Stimulated activated CD8-positive, alpha-beta memory T cell treated with anti-CD3 and anti-CD28 coated beads, Interleukin-4, amount 100 ng/mL, for 24 hours (primary cell): ENCODE results near the gene BCL6B.
"Not testable (repeated sequence)": the region's sequence is repeated elsewhere in the genome, so short reads cannot be mapped to it uniquely, and the experiment has no call there.

ENCODE experiments used
- DNase-seq: peaks from one replicate; pipeline ENCODE4 v3.0.0-alpha.2; 2020; ENCODE audit warnings: low read depth

Gene BCL6B

GRCh38 chr17:7022781-7023571, at the start of gene BCL6B:
Gene BCL6B (plus strand): TSS chr17:7023050. CDS start chr17:7023672, 622 bp downstream.
- DNase-seq = no peak

- DNase-seq = not testable (repeated sequence)
Observed at GRCh38 chr17:6979440-6979839, 43.4 kb upstream of the BCL6B start.

- no peak for DNase-seq
Observed at GRCh38 chr17:6981426-6981825, 41.4 kb upstream of the BCL6B start.

GRCh38 chr17:6985266-6985665, 37.6 kb upstream of the BCL6B start:
- DNase-seq = no peak

- DNase-seq = no peak
Observed at GRCh38 chr17:6986676-6987075, 36.2 kb upstream of the BCL6B start.

- no peak for DNase-seq
Observed at GRCh38 chr17:6989779-6990178, 33.1 kb upstream of the BCL6B start.

GRCh38 chr17:6993613-6994056, 29.2 kb upstream of the BCL6B start:
- not testable (repeated sequence) for DNase-seq

GRCh38 chr17:6994118-6994598, 28.7 kb upstream of the BCL6B start:
- DNase-seq = no peak

GRCh38 chr17:6994666-6995256, 28.1 kb upstream of the BCL6B start:
- DNase-seq = no peak

GRCh38 chr17:6995500-6996255, 27.2 kb upstream of the BCL6B start, which contains the start of gene ALOX12:
Gene ALOX12 (plus strand): TSS chr17:6996049. CDS start chr17:6996118, 69 bp downstream.
- no peak for DNase-seq

- DNase-seq = no peak
Observed at GRCh38 chr17:6996256-6997011, 26.4 kb upstream of the BCL6B start.

GRCh38 chr17:6997171-6997570, 25.7 kb upstream of the BCL6B start:
- no peak for DNase-seq

- DNase-seq = no peak
Observed at GRCh38 chr17:6998855-6999508, 23.9 kb upstream of the BCL6B start.

GRCh38 chr17:7001318-7001961, 21.4 kb upstream of the BCL6B start:
- no peak for DNase-seq

GRCh38 chr17:7002288-7003047, 20.4 kb upstream of the BCL6B start:
- no peak for DNase-seq

GRCh38 chr17:7003745-7004144, 19.1 kb upstream of the BCL6B start:
- no peak for DNase-seq

GRCh38 chr17:7004398-7005253, 18.2 kb upstream of the BCL6B start:
- DNase-seq = no peak

GRCh38 chr17:7005716-7006115, 17.1 kb upstream of the BCL6B start:
- DNase-seq = no peak

GRCh38 chr17:7007143-7007542, 15.7 kb upstream of the BCL6B start:
- no peak for DNase-seq
